Measurements from ENCODE around the gene NRAP.

The NRAP gene

GRCh38 chr10:113616244-113617074 is 47.4 kb downstream of the NRAP start:
- Histone ChIP-seq H3K27ac (ENCODE audit: low read depth, low read length) (no peak overlapping the region), H3K27me3 (ENCODE audit: control insufficient read depth in 1 of 2, insufficient read depth in 2 of 2, low read length in 2 of 2) (peaks cover 11% of the 10 kb centered on the region in 2 donors), H3K4me1 (ENCODE audit: insufficient read depth, low read length) (no peaks in the 10 kb centered on the region), H3K36me3 (ENCODE audit: insufficient read depth, low read length) (no peaks in the 10 kb centered on the region), H3K9ac (ENCODE audit: low read length) (no peak overlapping the region), H3K9me3 (ENCODE audit: low read length) (no peaks in the 10 kb centered on the region), H3K4me3 (ENCODE audit: low read depth in 1 of 2, low read length in 2 of 2) (no peak overlapping the region)

- no peak overlapping the region for H3K4me3 ChIP-seq (ENCODE audit: low read depth in 1 of 2, low read length in 2 of 2)
- no peak overlapping the region for H3K9ac ChIP-seq (ENCODE audit: low read length)
- H3K4me1 ChIP-seq (ENCODE audit: insufficient read depth, low read length) = no peaks in the 10 kb centered on the region
- no peaks in the 10 kb centered on the region for H3K9me3 ChIP-seq (ENCODE audit: low read length)
- no peaks in the 10 kb centered on the region for H3K36me3 ChIP-seq (ENCODE audit: insufficient read depth, low read length)
- H3K27ac ChIP-seq (ENCODE audit: low read depth, low read length) = no peak overlapping the region
- H3K27me3 ChIP-seq (ENCODE audit: control insufficient read depth in 1 of 2, insufficient read depth in 2 of 2, low read length in 2 of 2) = peaks cover 11% of the 10 kb centered on the region in 2 donors
Measured at GRCh38 chr10:113613977-113614690, 49.7 kb downstream of the NRAP start.

GRCh38 chr10:113613427-113613826 is 50.4 kb downstream of the NRAP start:
- H3K36me3 ChIP-seq (ENCODE audit: insufficient read depth, low read length) = no peaks in the 10 kb centered on the region
- H3K9me3 ChIP-seq (ENCODE audit: low read length) = no peaks in the 10 kb centered on the region
- H3K4me3 ChIP-seq (ENCODE audit: low read depth in 1 of 2, low read length in 2 of 2) = no peak overlapping the region
- H3K27ac ChIP-seq (ENCODE audit: low read depth, low read length) = no peak overlapping the region
- H3K9ac ChIP-seq (ENCODE audit: low read length) = no peak overlapping the region
- H3K27me3 ChIP-seq (ENCODE audit: control insufficient read depth in 1 of 2, insufficient read depth in 2 of 2, low read length in 2 of 2) = peaks cover 11% of the 10 kb centered on the region in 2 donors
- no peaks in the 10 kb centered on the region for H3K4me1 ChIP-seq (ENCODE audit: insufficient read depth, low read length)

- Histone ChIP-seq H3K9me3 (ENCODE audit: low read length) (no peaks in the 10 kb centered on the region), H3K9ac (ENCODE audit: low read length) (no peak overlapping the region), H3K27me3 (ENCODE audit: control insufficient read depth in 1 of 2, insufficient read depth in 2 of 2, low read length in 2 of 2) (peaks cover 8% of the 10 kb centered on the region in 2 donors), H3K27ac (ENCODE audit: low read depth, low read length) (no peak overlapping the region), H3K4me3 (ENCODE audit: low read depth in 1 of 2, low read length in 2 of 2) (no peak overlapping the region), H3K36me3 (ENCODE audit: insufficient read depth, low read length) (no peaks in the 10 kb centered on the region), H3K4me1 (ENCODE audit: insufficient read depth, low read length) (no peaks in the 10 kb centered on the region)
Measured at GRCh38 chr10:113612154-113612553, 51.7 kb downstream of the NRAP start.

GRCh38 chr10:113610631-113611601 is 52.9 kb downstream of the NRAP start:
- Histone ChIP-seq H3K4me1 (ENCODE audit: insufficient read depth, low read length) (no peaks in the 10 kb centered on the region), H3K36me3 (ENCODE audit: insufficient read depth, low read length) (no peaks in the 10 kb centered on the region), H3K9ac (ENCODE audit: low read length) (no peak overlapping the region), H3K27ac (ENCODE audit: low read depth, low read length) (no peak overlapping the region), H3K9me3 (ENCODE audit: low read length) (no peaks in the 10 kb centered on the region), H3K4me3 (ENCODE audit: low read depth in 1 of 2, low read length in 2 of 2) (no peak overlapping the region), H3K27me3 (ENCODE audit: control insufficient read depth in 1 of 2, insufficient read depth in 2 of 2, low read length in 2 of 2) (no peaks in the 10 kb centered on the region)

- H3K4me3 ChIP-seq (ENCODE audit: low read depth in 1 of 2, low read length in 2 of 2) = no peak overlapping the region
- no peaks in the 10 kb centered on the region for H3K9me3 ChIP-seq (ENCODE audit: low read length)
- no peak overlapping the region for H3K9ac ChIP-seq (ENCODE audit: low read length)
- no peaks in the 10 kb centered on the region for H3K36me3 ChIP-seq (ENCODE audit: insufficient read depth, low read length)
- no peaks in the 10 kb centered on the region for H3K27me3 ChIP-seq (ENCODE audit: control insufficient read depth in 1 of 2, insufficient read depth in 2 of 2, low read length in 2 of 2)
- no peaks in the 10 kb centered on the region for H3K4me1 ChIP-seq (ENCODE audit: insufficient read depth, low read length)
- H3K27ac ChIP-seq (ENCODE audit: low read depth, low read length) = no peak overlapping the region
Measured at GRCh38 chr10:113609704-113610108, 54.1 kb downstream of the NRAP start.

- H3K9me3 ChIP-seq (ENCODE audit: low read length) = no peaks in the 10 kb centered on the region
- no peak overlapping the region for H3K27ac ChIP-seq (ENCODE audit: low read depth, low read length)
- no peaks in the 10 kb centered on the region for H3K27me3 ChIP-seq (ENCODE audit: control insufficient read depth in 1 of 2, insufficient read depth in 2 of 2, low read length in 2 of 2)
- no peaks in the 10 kb centered on the region for H3K36me3 ChIP-seq (ENCODE audit: insufficient read depth, low read length)
- no peak overlapping the region for H3K4me3 ChIP-seq (ENCODE audit: low read depth in 1 of 2, low read length in 2 of 2)
- H3K9ac ChIP-seq (ENCODE audit: low read length) = no peak overlapping the region
- H3K4me1 ChIP-seq (ENCODE audit: insufficient read depth, low read length) = no peaks in the 10 kb centered on the region
Measured at GRCh38 chr10:113605268-113605978, 58.4 kb downstream of the NRAP start.

- Histone ChIP-seq H3K27me3 (ENCODE audit: control insufficient read depth in 1 of 2, insufficient read depth in 2 of 2, low read length in 2 of 2) (no peaks in the 10 kb centered on the region), H3K9ac (ENCODE audit: low read length) (no peak overlapping the region), H3K4me1 (ENCODE audit: insufficient read depth, low read length) (no peaks in the 10 kb centered on the region), H3K36me3 (ENCODE audit: insufficient read depth, low read length) (no peaks in the 10 kb centered on the region), H3K4me3 (ENCODE audit: low read depth in 1 of 2, low read length in 2 of 2) (no peak overlapping the region), H3K9me3 (ENCODE audit: low read length) (no peaks in the 10 kb centered on the region), H3K27ac (ENCODE audit: low read depth, low read length) (no peak overlapping the region)
Measured at GRCh38 chr10:113604572-113604971, 59.3 kb downstream of the NRAP start.

GRCh38 chr10:113603057-113603777 is 60.6 kb downstream of the NRAP start:
- no peaks in the 10 kb centered on the region for H3K9me3 ChIP-seq (ENCODE audit: low read length)
- no peak overlapping the region for H3K4me3 ChIP-seq (ENCODE audit: low read depth in 1 of 2, low read length in 2 of 2)
- H3K9ac ChIP-seq (ENCODE audit: low read length) = no peak overlapping the region
- no peaks in the 10 kb centered on the region for H3K4me1 ChIP-seq (ENCODE audit: insufficient read depth, low read length)
- no peaks in the 10 kb centered on the region for H3K27me3 ChIP-seq (ENCODE audit: control insufficient read depth in 1 of 2, insufficient read depth in 2 of 2, low read length in 2 of 2)
- no peaks in the 10 kb centered on the region for H3K36me3 ChIP-seq (ENCODE audit: insufficient read depth, low read length)
- no peak overlapping the region for H3K27ac ChIP-seq (ENCODE audit: low read depth, low read length)

- no peaks in the 10 kb centered on the region for H3K4me1 ChIP-seq (ENCODE audit: insufficient read depth, low read length)
- H3K36me3 ChIP-seq (ENCODE audit: insufficient read depth, low read length) = no peaks in the 10 kb centered on the region
- no peak overlapping the region for H3K9ac ChIP-seq (ENCODE audit: low read length)
- H3K27ac ChIP-seq (ENCODE audit: low read depth, low read length) = no peak overlapping the region
- no peaks in the 10 kb centered on the region for H3K27me3 ChIP-seq (ENCODE audit: control insufficient read depth in 1 of 2, insufficient read depth in 2 of 2, low read length in 2 of 2)
- no peaks in the 10 kb centered on the region for H3K9me3 ChIP-seq (ENCODE audit: low read length)
- H3K4me3 ChIP-seq (ENCODE audit: low read depth in 1 of 2, low read length in 2 of 2) = no peak overlapping the region
Measured at GRCh38 chr10:113600569-113600968, 63.3 kb downstream of the NRAP start.
